ENCODE results near the gene CTDSPL. TPM values are rescaled to one million over a fixed set of nuclear protein-coding genes. Genes with fewer than 3 reads are reported as not detected.
A peak's percentile ranks its signal among the peaks of the same experiment; 100 is the strongest.

Gene CTDSPL
- total RNA-seq, 3 donors from 2014 or later (not counting 1 experiment from before 2014, with no cell fraction given): 0.50 to 3.4 (median 1.8) TPM

- peaks cover 6% of the 10 kb centered on the region for H3K36me3 Mint-ChIP-seq
- ATAC-seq (no peak), DNase-seq (no peak)
- H3K4me3 Mint-ChIP-seq: no peak overlapping the region
- H3K27ac Mint-ChIP-seq: peak overlapping the region in 1 of 2 donors; percentile 65
- WGBS (ENCODE audit: insufficient coverage): 93% methylated on average over 16 of the region's 16 CpGs
- intact Hi-C loops (cut with micrococcal nuclease): no loop called here
- no peaks in the 10 kb centered on the region for H3K9me3 Mint-ChIP-seq
- Histone ChIP-seq H3K27ac (ENCODE audit: low read length) (no peak overlapping the region), H3K4me1 (ENCODE audit: control insufficient read depth, insufficient read depth, low read length) (peaks cover 4% of the 10 kb centered on the region), H3K4me3 (ENCODE audit: low read length) (no peak overlapping the region), H3K27me3 (ENCODE audit: control insufficient read depth, insufficient read depth, low read length) (no peaks in the 10 kb centered on the region), H3K36me3 (ENCODE audit: control insufficient read depth, insufficient read depth, low read length) (peaks cover 17% of the 10 kb centered on the region), H3K9me3 (ENCODE audit: control insufficient read depth, insufficient read depth, low read length) (no peaks in the 10 kb centered on the region)
- H3K27me3 Mint-ChIP-seq (ENCODE audit: low read depth in 2 of 2): no peaks in the 10 kb centered on the region
- no peak for TF ChIP-seq CTCF (IDR thresholded peaks at IDR 0.05)
- peaks cover 7 to 19% of the 10 kb centered on the region in 2 donors for H3K4me1 Mint-ChIP-seq
Measured at GRCh38 chr3:38008971-38009580, 147.4 kb downstream of the CTDSPL start.

GRCh38 chr3:38009807-38010591, 148.3 kb downstream of the CTDSPL start:
- Mint-ChIP-seq H3K27ac (peak overlapping the region in 1 of 2 donors; percentile 65), H3K36me3 (peaks cover 15% of the 10 kb centered on the region), H3K27me3 (ENCODE audit: low read depth in 2 of 2) (no peaks in the 10 kb centered on the region), H3K4me1 (peaks cover 0 to 10% of the 10 kb centered on the region in 2 donors), H3K4me3 (no peak overlapping the region), H3K9me3 (no peaks in the 10 kb centered on the region)
- no peak for DNase-seq
- Histone ChIP-seq H3K4me3 (ENCODE audit: low read length) (no peak overlapping the region), H3K4me1 (ENCODE audit: control insufficient read depth, insufficient read depth, low read length) (peaks cover 4% of the 10 kb centered on the region), H3K36me3 (ENCODE audit: control insufficient read depth, insufficient read depth, low read length) (peaks cover 17% of the 10 kb centered on the region), H3K9me3 (ENCODE audit: control insufficient read depth, insufficient read depth, low read length) (no peaks in the 10 kb centered on the region), H3K27me3 (ENCODE audit: control insufficient read depth, insufficient read depth, low read length) (no peaks in the 10 kb centered on the region), H3K27ac (ENCODE audit: low read length) (no peak overlapping the region)
- intact Hi-C loops (cut with micrococcal nuclease): no loop called here
- no peak for ATAC-seq
- WGBS (ENCODE audit: insufficient coverage): 95% methylated on average over 25 of the region's 27 CpGs
- TF ChIP-seq CTCF (IDR thresholded peaks at IDR 0.05): no peak

GRCh38 chr3:38011111-38011510, 149.4 kb downstream of the CTDSPL start:
- Histone ChIP-seq H3K9me3 (ENCODE audit: control insufficient read depth, insufficient read depth, low read length) (no peaks in the 10 kb centered on the region), H3K36me3 (ENCODE audit: control insufficient read depth, insufficient read depth, low read length) (peaks cover 23% of the 10 kb centered on the region), H3K4me1 (ENCODE audit: control insufficient read depth, insufficient read depth, low read length) (peaks cover 4% of the 10 kb centered on the region), H3K27ac (ENCODE audit: low read length) (no peak overlapping the region), H3K4me3 (ENCODE audit: low read length) (no peak overlapping the region), H3K27me3 (ENCODE audit: control insufficient read depth, insufficient read depth, low read length) (no peaks in the 10 kb centered on the region)
- no peak for TF ChIP-seq CTCF (IDR thresholded peaks at IDR 0.05)
- WGBS (ENCODE audit: insufficient coverage): 96% methylated on average over 21 of the region's 21 CpGs
- peaks cover 22% of the 10 kb centered on the region for H3K36me3 Mint-ChIP-seq
- H3K9me3 Mint-ChIP-seq: no peaks in the 10 kb centered on the region
- intact Hi-C loops (cut with micrococcal nuclease): no loop called here
- H3K27ac Mint-ChIP-seq: no peak overlapping the region
- no peaks in the 10 kb centered on the region for H3K27me3 Mint-ChIP-seq (ENCODE audit: low read depth in 2 of 2)
- DNase-seq (no peak), ATAC-seq (no peak)
- H3K4me1 Mint-ChIP-seq: peaks cover 0 to 5% of the 10 kb centered on the region in 2 donors
- H3K4me3 Mint-ChIP-seq: no peak overlapping the region
